Measurements from ENCODE around the gene TNPO3. TPM values are rescaled to one million over a fixed set of nuclear protein-coding genes. Genes with fewer than 3 reads are reported as not detected.

Gene TNPO3
- total RNA-seq, 2 experiments from 2014 or later, result 17.1 to 18.7 TPM

GRCh38 chr7:129083525-129083924, 28.6 kb upstream of the TNPO3 start:
- Mint-ChIP-seq H3K4me3 (no peak overlapping the region), H3K36me3 (ENCODE audit: low read depth) (no peaks in the 10 kb centered on the region), H3K27ac (no peak overlapping the region), H3K27me3 (no peaks in the 10 kb centered on the region), H3K9me3 (no peaks in the 10 kb centered on the region), H3K4me1 (ENCODE audit: low read depth) (no peaks in the 10 kb centered on the region)
- H3K4me1 ChIP-seq (ENCODE audit: insufficient read depth, low read length), result no peaks in the 10 kb centered on the region
- TF ChIP-seq CTCF (IDR thresholded peaks at IDR 0.05), result no peak
- POLR2A ChIA-PET, result interaction anchor here (0.6 kb wide), 1 partner anchor 28 kb away, joined by 3 read pairs; the partner anchor contains the start of gene TNPO3
- ATAC-seq (ENCODE audit: poor library complexity), result no peak
- H3K27ac ChIP-seq (ENCODE audit: low read depth in 1 of 2, low read length in 2 of 2), result no peak overlapping the region
- no peak for DNase-seq
- H3K27me3 ChIP-seq (ENCODE audit: control insufficient read depth in 1 of 2, insufficient read depth in 2 of 2, low read length in 2 of 2), result peaks cover 0 to 2% of the 10 kb centered on the region in 2 experiments
- H3K9me3 ChIP-seq (ENCODE audit: control insufficient read depth in 1 of 2, insufficient read depth in 1 of 2, low read length in 2 of 2), result no peaks in the 10 kb centered on the region
- H3K36me3 ChIP-seq (ENCODE audit: insufficient read depth, low read length), result no peaks in the 10 kb centered on the region
- intact Hi-C loops (cut with DNase I, micrococcal nuclease), result no loop called here
- H3K4me3 ChIP-seq (ENCODE audit: low read length), result no peak overlapping the region
- CTCF ChIA-PET, result interaction anchor here (0.9 kb wide), 1 partner anchor 19 kb away, joined by 3 read pairs; no protein-coding TSS in a partner anchor

- H3K27me3 Mint-ChIP-seq, result no peaks in the 10 kb centered on the region
- ChIA-PET CTCF (no interaction called here), POLR2A (no interaction called here)
- no peak overlapping the region for H3K4me3 Mint-ChIP-seq
- no peaks in the 10 kb centered on the region for H3K36me3 ChIP-seq (ENCODE audit: insufficient read depth, low read length)
- no peak for TF ChIP-seq CTCF (IDR thresholded peaks at IDR 0.05)
- no peaks in the 10 kb centered on the region for H3K9me3 Mint-ChIP-seq
- no peaks in the 10 kb centered on the region for H3K4me1 ChIP-seq (ENCODE audit: insufficient read depth, low read length)
- no peaks in the 10 kb centered on the region for H3K36me3 Mint-ChIP-seq (ENCODE audit: low read depth)
- no peaks in the 10 kb centered on the region for H3K9me3 ChIP-seq (ENCODE audit: control insufficient read depth in 1 of 2, insufficient read depth in 1 of 2, low read length in 2 of 2)
- H3K27me3 ChIP-seq (ENCODE audit: control insufficient read depth in 1 of 2, insufficient read depth in 2 of 2, low read length in 2 of 2), result peaks cover 0 to under 1% of the 10 kb centered on the region in 2 experiments
- no peak overlapping the region for H3K27ac ChIP-seq (ENCODE audit: low read depth in 1 of 2, low read length in 2 of 2)
- H3K27ac Mint-ChIP-seq, result no peak overlapping the region
- H3K4me1 Mint-ChIP-seq (ENCODE audit: low read depth), result no peaks in the 10 kb centered on the region
- no peak for DNase-seq
- no peak overlapping the region for H3K4me3 ChIP-seq (ENCODE audit: low read length)
- intact Hi-C loops (cut with DNase I, micrococcal nuclease), result no loop called here
- ATAC-seq (ENCODE audit: poor library complexity), result no peak
Measured at GRCh38 chr7:129078455-129078854, 23.5 kb upstream of the TNPO3 start.

GRCh38 chr7:129076886-129077285, 22.0 kb upstream of the TNPO3 start:
- ATAC-seq (ENCODE audit: poor library complexity) (no peak), DNase-seq (no peak)
- no peak overlapping the region for H3K27ac ChIP-seq (ENCODE audit: low read depth in 1 of 2, low read length in 2 of 2)
- Mint-ChIP-seq H3K4me3 (no peak overlapping the region), H3K9me3 (no peaks in the 10 kb centered on the region), H3K4me1 (ENCODE audit: low read depth) (no peaks in the 10 kb centered on the region), H3K27me3 (peaks cover 6% of the 10 kb centered on the region), H3K27ac (no peak overlapping the region), H3K36me3 (ENCODE audit: low read depth) (no peaks in the 10 kb centered on the region)
- ChIA-PET POLR2A (interaction anchor here (1.5 kb wide), 1 partner anchor 22 kb away, joined by 4 read pairs; the partner anchor contains the start of gene TNPO3), CTCF (no interaction called here)
- H3K27me3 ChIP-seq (ENCODE audit: control insufficient read depth in 1 of 2, insufficient read depth in 2 of 2, low read length in 2 of 2), result no peaks in the 10 kb centered on the region
- TF ChIP-seq CTCF (IDR thresholded peaks at IDR 0.05), result no peak
- H3K4me3 ChIP-seq (ENCODE audit: low read length), result no peak overlapping the region
- H3K4me1 ChIP-seq (ENCODE audit: insufficient read depth, low read length), result peaks cover 2% of the 10 kb centered on the region
- no peaks in the 10 kb centered on the region for H3K9me3 ChIP-seq (ENCODE audit: control insufficient read depth in 1 of 2, insufficient read depth in 1 of 2, low read length in 2 of 2)
- H3K36me3 ChIP-seq (ENCODE audit: insufficient read depth, low read length), result no peaks in the 10 kb centered on the region
- intact Hi-C loops (cut with DNase I, micrococcal nuclease), result no loop called here

Data from CD4-positive, alpha-beta T cell (primary cell).